B cell (primary cell): ENCODE results near the gene LCN10. TPM values are rescaled to one million over a fixed set of nuclear protein-coding genes. Genes with fewer than 3 reads are reported as not detected.

ENCODE experiments used
- ATAC-seq: fragments of 200-7000 bp; cut with Tn5 transposase; one replicate; pipeline ENCODE4 v1.10.0; 2021; ENCODE audit warnings: low read depth, mild to moderate bottlenecking, moderate number of reproducible peaks, moderate library complexity
- CTCF ChIA-PET: fragments of 350-600 bp; sonication (Branson Sonifier 250); formaldehyde crosslinking; loops from one replicate; lab custom pipeline; 2021; ENCODE audit warnings: antibody characterized with exemption, inconsistent platforms; lab: Charles Lee
- POLR2A ChIA-PET: fragments of 350-600 bp; sonication (Branson Sonifier 250); formaldehyde crosslinking; loops from one replicate; lab custom pipeline; 2021; ENCODE audit warnings: antibody characterized with exemption; lab: Charles Lee
- DNase-seq: peaks from one replicate; pipeline ENCODE4 v3.0.0; 2013
- H2AFZ ChIP-seq: 2 replicates; pipeline ENCODE4 v1.6.1; 2012; ENCODE audit warnings: mild to moderate bottlenecking, low read depth, low read length; ENCODE audit not compliant: insufficient read depth, poor library complexity, severe bottlenecking
- H3K27ac ChIP-seq, 2 donors: 1 replicate in 1 of 2; 2 replicates in 1 of 2; pipeline ENCODE4 v1.5.1; 2012 to 2013; ENCODE audit warnings: low read length in 2 of 2, mild to moderate bottlenecking in 2 of 2, moderate library complexity in 1 of 2
- H3K27me3 ChIP-seq, 4 experiments: fragments of 200-600 bp in 1 of 4; sonication (generic) in 1 of 4; replicated peaks in 1 of 4; 1 replicate in 2 of 4; 2 replicates in 2 of 4; pipeline versions ENCODE4 v1.6.1 to v1.7.0; 2013 to 2016; ENCODE audit warnings: low read length in 3 of 4, mild to moderate bottlenecking in 2 of 4, mixed read lengths in 1 of 4, moderate library complexity in 1 of 4; ENCODE audit not compliant: insufficient read depth in 4 of 4, control insufficient read depth in 3 of 4; ENCODE audit errors: control extremely low read depth in 1 of 4
- H3K36me3 ChIP-seq, 2 experiments: replicated peaks in 1 of 2; 1 replicate in 1 of 2; 2 replicates in 1 of 2; pipeline versions ENCODE4 v1.6.1 to v1.7.1; 2013; ENCODE audit warnings: low read length in 1 of 2; ENCODE audit not compliant: insufficient read depth in 2 of 2, control insufficient read depth in 1 of 2; ENCODE audit errors: control extremely low read depth in 1 of 2, extremely low read depth in 1 of 2
- H3K4me1 ChIP-seq, 2 donors: fragments of 200-600 bp in 1 of 2; sonication (generic) in 1 of 2; 1 replicate in 1 of 2; 2 replicates in 1 of 2; pipeline versions ENCODE4 v1.5.1 to v1.6.1; 2013 to 2017; ENCODE audit warnings: low read length in 2 of 2; ENCODE audit not compliant: control insufficient read depth in 2 of 2, insufficient read depth in 2 of 2
- H3K4me2 ChIP-seq: replicated peaks from 2 replicates; pipeline ENCODE3; 2012; ENCODE audit warnings: mild to moderate bottlenecking, low read depth, low read length; ENCODE audit not compliant: poor library complexity, severe bottlenecking
- H3K4me3 ChIP-seq, 5 experiments: fragments of 200-600 bp in 1 of 5; sonication (generic) in 1 of 5; 1 replicate in 3 of 5; 2 replicates in 2 of 5; pipeline versions ENCODE4 v1.5.1 to v1.7.0; 2011 to 2016; ENCODE audit warnings: low read length in 4 of 5, mild to moderate bottlenecking in 4 of 5, low read depth in 2 of 5, control low read depth in 1 of 5, moderate library complexity in 1 of 5; ENCODE audit not compliant: insufficient read depth in 1 of 5; ENCODE audit errors: control extremely low read depth in 1 of 5, extremely low read depth in 1 of 5
- H3K79me2 ChIP-seq: fragments of 200-600 bp; sonication (generic); one replicate; pipeline ENCODE4 v1.6.0; 2016; ENCODE audit warnings: low read length; ENCODE audit not compliant: control insufficient read depth, insufficient read depth
- H3K9ac ChIP-seq: fragments of 200-600 bp; sonication (generic); 2 replicates; pipeline ENCODE4 v1.6.1; 2017; ENCODE audit warnings: mild to moderate bottlenecking, low read length, moderate library complexity
- H3K9me3 ChIP-seq, 3 donors: one replicate each; pipeline versions ENCODE4 v1.6.1 to v1.7.1; 2013; ENCODE audit warnings: low read length in 2 of 3; ENCODE audit not compliant: control insufficient read depth in 2 of 3, insufficient read depth in 1 of 3; ENCODE audit errors: control extremely low read depth in 1 of 3
- H4K20me1 ChIP-seq: 2 replicates; pipeline ENCODE4 v1.6.0; 2012; ENCODE audit warnings: mild to moderate bottlenecking, low read length; ENCODE audit not compliant: insufficient read depth, control insufficient read depth, poor library complexity, severe bottlenecking
- H3K27ac Mint-ChIP-seq: one replicate; pipeline ENCODE4 v1.8.0; 2021; ENCODE audit warnings: mixed read lengths
- H3K27me3 Mint-ChIP-seq: one replicate; pipeline ENCODE4 v1.8.0; 2021; ENCODE audit warnings: mixed read lengths
- H3K4me1 Mint-ChIP-seq: one replicate; pipeline ENCODE4 v1.8.0; 2021; ENCODE audit warnings: mixed read lengths
- H3K4me3 Mint-ChIP-seq: one replicate; pipeline ENCODE4 v1.8.0; 2021; ENCODE audit warnings: mixed read lengths
- H3K9me3 Mint-ChIP-seq: one replicate; pipeline ENCODE4 v1.8.0; 2022; ENCODE audit warnings: mixed read lengths; ENCODE audit not compliant: insufficient read depth
- EZH2 ChIP-seq: IDR thresholded peaks from 2 replicates; pipeline ENCODE4 v1.6.1; 2012; ENCODE audit warnings: borderline replicate concordance, low read depth, mild to moderate bottlenecking, moderate library complexity, low read length; ENCODE audit not compliant: insufficient read depth, poor library complexity, severe bottlenecking
- WGBS: methylation state at CpG from one replicate; pipeline ENCODE4 v1.1.5; 2013; ENCODE audit warnings: missing lambda C conversion rate; ENCODE audit not compliant: insufficient coverage; 5-methylcytosine and 5-hydroxymethylcytosine counted together
- intact Hi-C: fragments of 100-400 bp; cut with micrococcal nuclease; formaldehyde crosslinking; loops from one replicate; pipeline ENCODE4 v1.10.0; 2022
- polyA plus RNA-seq: library from polyadenylated mRNA; depleted of rRNA; stranded (reverse); fragments of >200 nt; gene quantifications from 2 replicates; pipeline ENCODE4 v1.2.3, GENCODE V29; 2012
- total RNA-seq, 2 donors: library from RNA; stranded (reverse); fragments of 120-200 nt in 1 of 2; gene quantifications; 1 replicate in 1 of 2; 2 replicates in 1 of 2; pipeline versions ENCODE4 v1.2.3 to v1.2.4, GENCODE V29; 2013 to 2022
- TF ChIP-seq, protein P1 (sequence below): fragments of 200-600 bp; IDR thresholded peaks from one replicate; pipeline ENCODE4 v1.8.0; 2022; ENCODE audit warnings: antibody characterized with exemption, mild to moderate bottlenecking

Gene LCN10
- total and polyA plus RNA-seq, 2 donors (not counting 1 experiment from before 2014, with no cell fraction given) = 76.3 to 93.0 TPM

DNA sequence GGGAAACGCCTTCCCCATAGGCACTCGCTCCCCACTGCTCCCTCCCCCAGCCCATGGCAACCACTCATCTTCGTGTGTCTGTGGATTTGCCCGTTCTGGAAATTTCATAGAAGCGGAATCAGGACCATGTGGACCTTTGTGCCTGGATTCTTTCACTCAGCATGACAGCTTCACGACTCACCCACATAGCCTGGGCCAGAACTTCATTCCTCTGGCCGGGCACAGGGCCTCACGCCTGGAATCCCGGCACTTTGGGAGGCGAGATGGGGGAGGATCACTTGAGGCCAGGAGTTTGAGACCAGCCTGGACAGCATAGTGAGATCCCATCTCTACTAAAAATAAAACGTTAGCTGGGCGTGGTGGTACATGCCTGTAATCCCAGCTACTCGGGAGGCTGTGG lies 42.4 kb downstream of the LCN10 start:
- H3K27me3 Mint-ChIP-seq = peaks cover 6% of the 10 kb centered on the region
- no peaks in the 10 kb centered on the region for H3K79me2 ChIP-seq
- intact Hi-C loops = loop anchor here (2.0 kb wide), 1 partner anchor 58 kb away; the partner anchor contains the start of gene LCN8
- TF ChIP-seq EZH2 = no peak
- TF ChIP-seq, protein P1, sequence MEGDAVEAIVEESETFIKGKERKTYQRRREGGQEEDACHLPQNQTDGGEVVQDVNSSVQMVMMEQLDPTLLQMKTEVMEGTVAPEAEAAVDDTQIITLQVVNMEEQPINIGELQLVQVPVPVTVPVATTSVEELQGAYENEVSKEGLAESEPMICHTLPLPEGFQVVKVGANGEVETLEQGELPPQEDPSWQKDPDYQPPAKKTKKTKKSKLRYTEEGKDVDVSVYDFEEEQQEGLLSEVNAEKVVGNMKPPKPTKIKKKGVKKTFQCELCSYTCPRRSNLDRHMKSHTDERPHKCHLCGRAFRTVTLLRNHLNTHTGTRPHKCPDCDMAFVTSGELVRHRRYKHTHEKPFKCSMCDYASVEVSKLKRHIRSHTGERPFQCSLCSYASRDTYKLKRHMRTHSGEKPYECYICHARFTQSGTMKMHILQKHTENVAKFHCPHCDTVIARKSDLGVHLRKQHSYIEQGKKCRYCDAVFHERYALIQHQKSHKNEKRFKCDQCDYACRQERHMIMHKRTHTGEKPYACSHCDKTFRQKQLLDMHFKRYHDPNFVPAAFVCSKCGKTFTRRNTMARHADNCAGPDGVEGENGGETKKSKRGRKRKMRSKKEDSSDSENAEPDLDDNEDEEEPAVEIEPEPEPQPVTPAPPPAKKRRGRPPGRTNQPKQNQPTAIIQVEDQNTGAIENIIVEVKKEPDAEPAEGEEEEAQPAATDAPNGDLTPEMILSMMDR = no peak
- H3K36me3 ChIP-seq = no peaks in the 10 kb centered on the region
- DNase-seq (no peak), ATAC-seq (no peak)
- 91% methylated on average over 11 of the region's 13 CpGs for WGBS
- H3K27ac ChIP-seq = no peak overlapping the region
- no peaks in the 10 kb centered on the region for H4K20me1 ChIP-seq
- no peaks in the 10 kb centered on the region for H3K9me3 Mint-ChIP-seq
- peaks cover 31 to 54% of the 10 kb centered on the region in 2 donors for H3K4me1 ChIP-seq
- H2AFZ ChIP-seq = no peak overlapping the region
- peak overlapping the region; percentile 87 for H3K4me3 Mint-ChIP-seq
- H3K27ac Mint-ChIP-seq = peak overlapping the region; percentile 90
- peaks cover 0 to 4% (median 0%) of the 10 kb centered on the region in 3 donors for H3K9me3 ChIP-seq
- H3K27me3 ChIP-seq = peaks cover 0 to 29% (median 7%) of the 10 kb centered on the region in 4 experiments
- peak overlapping the region; percentile 91 for H3K4me2 ChIP-seq
- peak overlapping the region in 1 of 5 experiments; percentile 19 for H3K4me3 ChIP-seq
- ChIA-PET CTCF (interaction anchor here (0.6 to 1.2 kb wide), 3 partner anchors 27 to 49 kb away, joined by 3 to 7 read pairs (median 6); no protein-coding TSS in a partner anchor), POLR2A (interaction anchor here (0.7 to 2.1 kb wide), 8 partner anchors 12 to 215 kb away, joined by 3 to 20 read pairs (median 6); no protein-coding TSS in a partner anchor)
- H3K4me1 Mint-ChIP-seq = peaks cover 40% of the 10 kb centered on the region
- H3K9ac ChIP-seq = peak overlapping the region; percentile 65

GRCh38 chr9:136698635-136699246 lies 44.0 kb downstream of the LCN10 start:
- Histone ChIP-seq H3K4me3 (no peak overlapping the region), H3K9me3 (peaks cover 0 to 4% (median 0%) of the 10 kb centered on the region in 3 donors), H2AFZ (no peak overlapping the region), H3K79me2 (no peaks in the 10 kb centered on the region), H3K27ac (no peak overlapping the region), H3K36me3 (no peaks in the 10 kb centered on the region), H3K9ac (no peak overlapping the region), H3K4me1 (peaks cover 31 to 54% of the 10 kb centered on the region in 2 donors), H4K20me1 (no peaks in the 10 kb centered on the region), H3K27me3 (peaks cover 0 to 34% (median 7%) of the 10 kb centered on the region in 4 experiments), H3K4me2 (no peak overlapping the region)
- Mint-ChIP-seq H3K27me3 (peaks cover 5% of the 10 kb centered on the region), H3K9me3 (no peaks in the 10 kb centered on the region), H3K4me3 (no peak overlapping the region), H3K27ac (no peak overlapping the region), H3K4me1 (peaks cover 37% of the 10 kb centered on the region)
- ChIA-PET CTCF (interaction anchor here (0.6 kb wide), 1 partner anchor 669 kb away, joined by 3 read pairs; no protein-coding TSS in a partner anchor), POLR2A (interaction anchor here (0.7 kb wide), 1 partner anchor 20 kb away, joined by 5 read pairs; no protein-coding TSS in a partner anchor)
- intact Hi-C loops = no loop called here
- no peak for DNase-seq
- WGBS = no CpG with 5 or more reads among the region's 11 CpGs
- no peak for ATAC-seq
- no peak for TF ChIP-seq EZH2
- TF ChIP-seq, protein P1 = no peak
